A549 treated with AZD2906 at 1 μM for 4 hours (cell line): ENCODE measurements around the gene ARMC7. TPM values are rescaled to one million over a fixed set of nuclear protein-coding genes. Genes with fewer than 3 reads are reported as not detected.

Experiments used
- total RNA-seq: library from RNA; stranded (reverse); fragments of 200-300 nt; extraction: Qiagen RNA extraction; gene quantifications from 5 replicates; pipeline ENCODE4 v1.2.3, GENCODE V29; 2022

ARMC7 gene
- total RNA-seq, result 16.2 to 20.4 TPM (median 17.2 TPM) in 5 replicates

GRCh38 chr17:75109407-75110233 lies at the start of gene ARMC7:
Gene ARMC7, plus strand, starts transcription at chr17:75109969. Its CDS starts 320 bp downstream, at chr17:75110289.

GRCh38 chr17:75087558-75088453 lies 22.0 kb upstream of the ARMC7 start, which contains the start of gene SLC16A5:
Gene SLC16A5, plus strand, starts transcription at chr17:75087954. Its CDS starts 5,683 bp downstream, at chr17:75093637.

GRCh38 chr17:75131278-75132017 lies 21.7 kb downstream of the ARMC7 start, which contains the start of gene NT5C:
Gene NT5C, minus strand, starts transcription at chr17:75131742. Its CDS starts 35 bp downstream, at chr17:75131707.

GRCh38 chr17:75154195-75155106 lies 44.7 kb downstream of the ARMC7 start, which contains the start of gene JPT1:
Gene JPT1, minus strand, starts transcription at chr17:75154512. Its CDS starts 115 bp downstream, at chr17:75154397.

Other genes with a start within 250 kb of the ARMC7 start
- 51.5 to 73.4 TPM (median 61.4 TPM) in 5 replicates for gene FDXR, start 237.0 kb upstream of the ARMC7 start, total RNA-seq
- gene FADS6, start 216.3 kb upstream of the ARMC7 start, total RNA-seq, result not detected in 5 replicates
- gene USH1G, start 186.7 kb upstream of the ARMC7 start, total RNA-seq, result 0.06 to 0.13 TPM (median 0.11 TPM) in 5 replicates
- 0.05 to 0.06 TPM in 2 of 5 replicates, not detected in the others for gene OTOP2, start 185.7 kb upstream of the ARMC7 start, total RNA-seq
- not detected in 5 replicates for gene OTOP3, start 174.1 kb upstream of the ARMC7 start, total RNA-seq
- 13.2 to 20.3 TPM (median 19.5 TPM) in 5 replicates for gene HID1, start 137.2 kb upstream of the ARMC7 start, total RNA-seq
- 72.0 to 93.7 TPM (median 89.5 TPM) in 5 replicates for gene CDR2L, start 122.3 kb upstream of the ARMC7 start, total RNA-seq
- 69.5 to 86.3 TPM (median 76.3 TPM) in 5 replicates for gene MRPL58, start 97.3 kb upstream of the ARMC7 start, total RNA-seq
- gene ATP5PD, start 63.0 kb upstream of the ARMC7 start, total RNA-seq, result 481 to 554 TPM (median 491 TPM) in 5 replicates
- gene KCTD2, start 62.7 kb upstream of the ARMC7 start, total RNA-seq, result 30.4 to 32.3 TPM (median 30.9 TPM) in 5 replicates
- gene SLC16A5, start 22.0 kb upstream of the ARMC7 start, total RNA-seq, result 23.0 to 32.9 TPM (median 30.2 TPM) in 5 replicates
- gene NT5C, start 21.8 kb downstream of the ARMC7 start, total RNA-seq, result 80.5 to 130 TPM (median 129 TPM) in 5 replicates
- 717 to 784 TPM (median 726 TPM) in 5 replicates for gene JPT1, start 44.5 kb downstream of the ARMC7 start, total RNA-seq
- 311 to 373 TPM (median 352 TPM) in 5 replicates for gene SUMO2, start 73.0 kb downstream of the ARMC7 start, total RNA-seq
- 90.5 to 105 TPM (median 96.6 TPM) in 5 replicates for gene NUP85, start 95.7 kb downstream of the ARMC7 start, total RNA-seq
- 24.1 to 29.9 TPM (median 26.3 TPM) in 5 replicates for gene GGA3, start 151.6 kb downstream of the ARMC7 start, total RNA-seq
- gene MRPS7, start 151.9 kb downstream of the ARMC7 start, total RNA-seq, result 155 to 180 TPM (median 169 TPM) in 5 replicates
- 35.3 to 40.6 TPM (median 38.8 TPM) in 5 replicates for gene MIF4GD, start 161.3 kb downstream of the ARMC7 start, total RNA-seq
- gene SLC25A19, start 179.5 kb downstream of the ARMC7 start, total RNA-seq, result 15.5 to 19.3 TPM (median 17.8 TPM) in 5 replicates